GM19238 (cell line): ENCODE data around the gene NFKBIE.

Experiments
- DNase-seq: peaks from one replicate; pipeline ENCODE4 v3.0.0; 2011; ENCODE audit warnings: low spot score; ENCODE audit not compliant: insufficient read length

Gene NFKBIE

GRCh38 chr6:44297063-44298038 lies 32.0 kb upstream of the NFKBIE start:
- no peak for DNase-seq

- no peak for DNase-seq
Measured at GRCh38 chr6:44294832-44295791, 29.8 kb upstream of the NFKBIE start.

GRCh38 chr6:44292661-44293365 lies 27.5 kb upstream of the NFKBIE start:
- DNase-seq: no peak

- no peak for DNase-seq
Measured at GRCh38 chr6:44291841-44292240, 26.5 kb upstream of the NFKBIE start.

GRCh38 chr6:44289726-44290260 lies 24.4 kb upstream of the NFKBIE start:
- no peak for DNase-seq

- DNase-seq: no peak
Measured at GRCh38 chr6:44286747-44287146, 21.4 kb upstream of the NFKBIE start.

GRCh38 chr6:44286285-44286565 lies 20.9 kb upstream of the NFKBIE start:
- DNase-seq: no peak

- DNase-seq: no peak
Measured at GRCh38 chr6:44285552-44286284, 20.4 kb upstream of the NFKBIE start.

- no peak for DNase-seq
Measured at GRCh38 chr6:44284867-44285266, 19.5 kb upstream of the NFKBIE start.

GRCh38 chr6:44284121-44284520 lies 18.8 kb upstream of the NFKBIE start:
- no peak for DNase-seq

GRCh38 chr6:44278774-44279697 lies 13.7 kb upstream of the NFKBIE start:
- DNase-seq: no peak

- DNase-seq: no peak
Measured at GRCh38 chr6:44278315-44278714, 13.0 kb upstream of the NFKBIE start.

- no peak for DNase-seq
Measured at GRCh38 chr6:44277763-44278162, 12.4 kb upstream of the NFKBIE start.

GRCh38 chr6:44276667-44277640 lies 11.6 kb upstream of the NFKBIE start:
- no peak for DNase-seq

- no peak for DNase-seq
Measured at GRCh38 chr6:44275749-44276648, 10.6 kb upstream of the NFKBIE start.

- no peak for DNase-seq
Measured at GRCh38 chr6:44275271-44275748, 10.0 kb upstream of the NFKBIE start.

- no peak for DNase-seq
Measured at GRCh38 chr6:44273617-44274016, 8.3 kb upstream of the NFKBIE start.
